Measurements from ENCODE around the gene WIZ.

WIZ gene

GRCh38 chr19:15444505-15445226 lies 5.1 kb downstream of the WIZ start:
- Histone ChIP-seq H3K9me2 (replicated peaks; ENCODE audit: control insufficient read depth, low read length) (no peaks in the 10 kb centered on the region), H3K9me3 (ENCODE audit: control insufficient read depth, insufficient read depth, low read length) (no peaks in the 10 kb centered on the region), H3K36me3 (ENCODE audit: control insufficient read depth, low read length) (no peaks in the 10 kb centered on the region), H3F3A (ENCODE audit: control insufficient read depth, insufficient read depth) (no peaks in the 10 kb centered on the region), H3K4me1 (ENCODE audit: control insufficient read depth, low read length) (peaks cover 14% of the 10 kb centered on the region), H3K4me2 (ENCODE audit: low read length) (no peak overlapping the region), H3K27ac (ENCODE audit: low read depth, low read length) (no peak overlapping the region), H4K20me1 (ENCODE audit: control insufficient read depth, insufficient read depth, low read depth, low read length) (no peaks in the 10 kb centered on the region), H3K4me3 (ENCODE audit: low read length) (no peak overlapping the region), H3K27me3 (ENCODE audit: control insufficient read depth, low read length) (peaks cover 12% of the 10 kb centered on the region), H3K79me2 (ENCODE audit: control insufficient read depth, low read length) (no peaks in the 10 kb centered on the region)
- TF ChIP-seq CTCF (IDR thresholded peaks at IDR 0.05; ENCODE audit: low read depth, low read length, poor library complexity, severe bottlenecking) = no peak
- TF ChIP-seq EZH2phosphoT487 (IDR thresholded peaks at IDR 0.05; ENCODE audit: borderline replicate concordance, low read length) = no peak

- no peak overlapping the region for H3K4me2 ChIP-seq (ENCODE audit: low read length)
- H3K9me3 ChIP-seq (ENCODE audit: control insufficient read depth, insufficient read depth, low read length) = no peaks in the 10 kb centered on the region
- H4K20me1 ChIP-seq (ENCODE audit: control insufficient read depth, insufficient read depth, low read depth, low read length) = no peaks in the 10 kb centered on the region
- TF ChIP-seq CTCF (IDR thresholded peaks at IDR 0.05; ENCODE audit: low read depth, low read length, poor library complexity, severe bottlenecking) = no peak
- no peak for TF ChIP-seq EZH2phosphoT487 (IDR thresholded peaks at IDR 0.05; ENCODE audit: borderline replicate concordance, low read length)
- H3K4me1 ChIP-seq (ENCODE audit: control insufficient read depth, low read length) = peaks cover 8% of the 10 kb centered on the region
- no peak overlapping the region for H3K27ac ChIP-seq (ENCODE audit: low read depth, low read length)
- no peaks in the 10 kb centered on the region for H3K36me3 ChIP-seq (ENCODE audit: control insufficient read depth, low read length)
- peaks cover 11% of the 10 kb centered on the region for H3K27me3 ChIP-seq (ENCODE audit: control insufficient read depth, low read length)
- H3F3A ChIP-seq (ENCODE audit: control insufficient read depth, insufficient read depth) = no peaks in the 10 kb centered on the region
- H3K9me2 ChIP-seq (replicated peaks; ENCODE audit: control insufficient read depth, low read length) = no peaks in the 10 kb centered on the region
- H3K79me2 ChIP-seq (ENCODE audit: control insufficient read depth, low read length) = no peaks in the 10 kb centered on the region
- no peak overlapping the region for H3K4me3 ChIP-seq (ENCODE audit: low read length)
Observed at GRCh38 chr19:15443838-15444237, 5.9 kb downstream of the WIZ start.

- H3K4me2 ChIP-seq (ENCODE audit: low read length) = no peak overlapping the region
- peaks cover 3% of the 10 kb centered on the region; the same call in 1 of the 2 replicates for H3K4me1 ChIP-seq (ENCODE audit: control insufficient read depth, low read length)
- H3K9me2 ChIP-seq (replicated peaks; ENCODE audit: control insufficient read depth, low read length) = no peaks in the 10 kb centered on the region
- H3K9me3 ChIP-seq (ENCODE audit: control insufficient read depth, insufficient read depth, low read length) = no peaks in the 10 kb centered on the region
- H3F3A ChIP-seq (ENCODE audit: control insufficient read depth, insufficient read depth) = no peaks in the 10 kb centered on the region
- H3K4me3 ChIP-seq (ENCODE audit: low read length) = no peak overlapping the region
- H3K27ac ChIP-seq (ENCODE audit: low read depth, low read length) = no peak overlapping the region
- no peak for TF ChIP-seq CTCF (IDR thresholded peaks at IDR 0.05; ENCODE audit: low read depth, low read length, poor library complexity, severe bottlenecking)
- TF ChIP-seq EZH2phosphoT487 (IDR thresholded peaks at IDR 0.05; ENCODE audit: borderline replicate concordance, low read length) = no peak
- peaks cover 7% of the 10 kb centered on the region for H3K27me3 ChIP-seq (ENCODE audit: control insufficient read depth, low read length)
- H3K79me2 ChIP-seq (ENCODE audit: control insufficient read depth, low read length) = no peaks in the 10 kb centered on the region
- no peaks in the 10 kb centered on the region for H3K36me3 ChIP-seq (ENCODE audit: control insufficient read depth, low read length)
- H4K20me1 ChIP-seq (ENCODE audit: control insufficient read depth, insufficient read depth, low read depth, low read length) = no peaks in the 10 kb centered on the region
Observed at GRCh38 chr19:15443325-15443724, 6.4 kb downstream of the WIZ start.

Measured in DOHH2 (cell line).